Occipital lobe (tissue), 2 donors: ENCODE results near the gene TMEM138. TPM values are rescaled to one million over a fixed set of nuclear protein-coding genes. Genes with fewer than 3 reads are reported as not detected.

ENCODE experiments used
- DNase-seq: peaks from one replicate; lab custom pipeline; 2025; lab: John Stamatoyannopoulos, UW
- total RNA-seq: library from RNA; depleted of rRNA; stranded (reverse); fragments of >200 nt; gene quantifications from one replicate; pipeline ENCODE4 v1.2.3, GENCODE V29; 2014

Gene TMEM138
- total RNA-seq, 1 donor from 2014 or later: 24.2 TPM

DNA sequence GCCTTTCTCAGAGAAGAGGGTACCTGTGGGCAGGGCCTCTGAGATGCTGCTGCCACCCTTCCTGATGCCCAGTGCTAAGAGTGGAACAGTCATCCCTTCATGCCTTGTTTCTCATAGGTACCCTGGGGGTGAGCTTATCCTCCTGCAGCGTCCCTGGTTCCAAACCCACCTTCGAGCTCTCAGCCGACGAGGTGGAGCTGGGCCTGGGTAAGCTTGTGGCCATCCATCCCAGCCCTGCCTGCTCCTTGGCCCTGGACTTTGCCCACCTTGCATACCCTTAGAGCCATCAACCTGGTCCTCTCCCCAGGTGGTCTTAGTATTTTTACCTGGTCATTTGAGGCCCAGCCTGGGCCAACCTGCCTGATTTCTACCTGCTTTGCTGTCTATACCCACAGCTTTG, 20.5 kb upstream of the TMEM138 start:
- DNase-seq: no peak

DNA sequence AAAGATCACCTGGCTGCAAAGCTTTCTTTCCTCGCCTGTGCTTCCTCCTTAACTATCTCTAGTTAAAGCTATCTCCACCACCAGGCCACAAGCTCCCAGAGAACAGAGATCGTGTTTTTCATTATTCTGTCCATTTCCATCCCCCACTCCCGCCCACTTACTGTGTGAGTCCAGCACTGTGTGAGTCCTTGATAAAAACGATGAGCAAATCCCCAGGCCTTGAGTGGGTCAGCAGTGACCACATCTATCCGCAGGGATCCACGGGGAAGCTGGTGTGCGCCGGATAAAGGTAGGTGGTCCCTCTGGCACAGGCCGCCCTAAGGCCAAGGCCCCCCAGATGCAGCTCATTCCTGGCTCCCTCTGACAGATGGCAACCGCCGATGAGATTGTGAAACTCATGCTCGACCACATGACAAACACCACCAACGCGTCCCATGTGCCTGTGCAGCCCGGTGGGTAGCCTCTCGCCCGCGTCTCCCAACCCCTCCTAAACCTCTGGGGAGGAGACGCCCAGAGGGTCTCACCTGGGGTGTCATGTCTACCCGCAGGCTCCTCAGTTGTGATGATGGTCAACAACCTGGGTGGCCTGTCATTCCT, 19.9 kb upstream of the TMEM138 start:
- no peak for DNase-seq

DNA sequence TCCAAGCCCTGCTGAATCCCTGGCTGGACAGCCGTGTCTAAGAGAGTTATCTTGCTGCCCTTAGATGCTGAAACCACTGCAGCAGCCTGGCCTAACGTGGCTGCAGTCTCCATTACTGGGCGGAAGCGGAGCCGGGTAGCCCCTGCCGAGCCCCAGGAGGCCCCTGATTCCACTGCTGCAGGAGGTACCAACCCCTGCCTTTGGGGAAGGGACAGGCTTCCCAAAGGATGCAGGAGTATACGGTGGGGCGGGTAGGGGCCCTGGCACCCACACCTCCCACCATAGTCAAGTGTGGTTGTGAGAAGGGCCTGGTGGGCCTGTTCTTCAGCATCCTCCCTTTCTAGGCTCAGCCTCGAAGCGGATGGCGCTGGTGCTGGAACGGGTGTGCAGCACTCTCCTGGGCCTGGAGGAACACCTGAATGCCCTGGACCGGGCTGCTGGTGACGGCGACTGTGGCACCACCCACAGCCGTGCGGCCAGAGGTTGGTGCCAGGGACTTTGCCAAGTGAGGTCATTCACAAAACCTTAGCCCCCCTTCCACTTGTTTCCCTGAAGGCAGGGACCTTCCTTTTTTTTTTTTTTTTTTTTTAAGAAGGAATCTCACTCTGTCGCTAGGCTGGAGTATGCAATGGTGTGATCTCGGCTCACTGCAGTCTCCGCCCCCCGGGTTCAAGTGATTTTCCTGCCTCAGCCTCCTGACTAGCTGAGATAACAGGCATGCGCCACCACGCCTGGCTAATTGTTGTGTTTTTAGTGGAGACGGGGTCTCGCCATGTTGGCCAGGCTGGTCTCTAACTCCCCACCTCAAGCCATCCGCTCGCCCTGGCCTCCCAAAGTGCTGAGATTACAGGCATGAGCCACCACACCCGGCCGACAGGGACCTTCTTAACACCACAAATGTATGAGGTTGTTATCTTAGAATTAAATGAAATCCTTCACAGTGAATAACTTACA, 18.1 kb upstream of the TMEM138 start:
- no peak for DNase-seq

DNA sequence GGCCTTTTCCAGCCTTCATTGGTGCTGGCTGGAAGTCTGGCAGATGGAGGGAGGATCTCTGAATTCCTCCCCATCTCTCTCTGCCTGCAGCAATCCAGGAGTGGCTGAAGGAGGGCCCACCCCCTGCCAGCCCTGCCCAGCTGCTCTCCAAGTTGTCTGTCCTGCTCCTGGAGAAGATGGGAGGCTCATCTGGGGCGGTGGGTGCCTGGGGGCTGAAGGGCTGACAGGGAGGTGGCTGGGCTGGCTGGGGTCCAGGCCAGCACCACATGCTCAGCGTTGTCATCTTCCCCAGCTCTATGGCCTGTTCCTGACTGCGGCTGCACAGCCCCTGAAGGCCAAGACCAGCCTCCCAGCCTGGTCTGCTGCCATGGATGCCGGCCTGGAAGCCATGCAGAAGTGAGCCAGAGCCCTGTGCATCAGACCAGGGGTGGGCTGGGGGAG, 17.0 kb upstream of the TMEM138 start:
- DNase-seq: no peak

DNA sequence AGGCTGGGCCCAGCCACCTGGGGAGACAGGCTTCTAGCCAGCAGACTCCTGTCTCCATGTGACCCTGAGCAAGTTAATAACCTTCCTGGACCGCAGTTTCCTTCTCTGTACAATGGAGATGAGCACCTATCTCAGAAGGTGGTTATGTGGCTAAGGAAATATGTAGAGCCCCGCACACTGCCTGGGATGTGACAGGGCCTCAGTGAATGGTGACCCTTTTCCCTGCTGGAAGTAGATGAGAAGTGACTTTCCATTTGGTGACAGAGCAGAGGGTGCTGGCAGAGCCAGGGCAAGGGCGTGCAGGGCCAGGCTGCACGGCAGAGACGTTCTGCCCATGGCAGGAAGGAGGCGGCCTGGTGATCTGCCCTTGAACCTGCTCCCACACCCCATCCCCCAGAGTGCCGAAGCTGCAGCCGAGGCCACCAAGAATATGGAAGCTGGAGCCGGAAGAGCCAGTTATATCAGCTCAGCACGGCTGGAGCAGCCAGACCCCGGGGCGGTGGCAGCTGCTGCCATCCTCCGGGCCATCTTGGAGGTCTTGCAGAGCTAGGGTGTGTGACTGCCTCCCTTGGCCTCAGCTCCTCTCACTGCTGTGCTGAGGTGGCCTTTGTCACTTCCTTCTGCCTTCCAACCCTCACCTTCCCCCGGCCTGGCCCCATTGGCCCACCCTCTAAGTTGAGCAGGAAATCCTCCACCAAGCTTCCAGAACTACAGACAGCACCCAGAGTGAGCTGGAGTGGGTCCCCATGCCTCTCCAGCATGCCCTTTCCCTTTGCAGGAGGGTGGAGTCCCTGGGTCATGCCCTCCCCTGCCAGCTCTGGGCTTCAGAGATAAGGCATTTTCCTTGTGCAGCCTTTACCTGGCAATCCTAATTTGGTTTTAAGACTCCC, 16.0 kb upstream of the TMEM138 start:
- no peak for DNase-seq

DNA sequence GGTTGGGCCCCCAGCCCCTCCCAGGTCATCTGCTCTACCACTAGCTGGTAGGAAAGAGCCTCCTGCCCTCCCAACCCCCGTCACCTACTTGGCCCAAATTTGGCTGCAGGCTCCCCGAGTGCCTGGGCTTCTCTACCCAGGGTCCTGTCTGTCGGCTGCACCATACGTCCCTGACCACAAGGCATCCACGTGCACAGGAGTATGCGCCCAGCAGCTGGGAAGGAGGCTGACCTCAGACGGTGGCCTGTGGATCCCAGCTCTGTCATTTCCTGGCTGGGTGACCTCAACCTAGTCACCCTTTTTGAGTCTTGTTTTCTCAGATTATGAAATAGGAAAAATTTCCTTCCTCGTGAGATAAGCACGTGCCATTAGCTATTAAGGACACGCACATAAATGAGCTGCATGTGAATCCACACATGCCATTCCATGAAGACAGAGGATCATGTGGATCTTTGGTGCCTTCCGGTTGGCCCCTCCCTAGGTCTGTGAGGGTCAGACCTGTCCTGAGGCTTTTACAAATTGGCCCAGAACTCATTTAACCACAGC, 14.2 kb upstream of the TMEM138 start:
- no peak for DNase-seq

DNA sequence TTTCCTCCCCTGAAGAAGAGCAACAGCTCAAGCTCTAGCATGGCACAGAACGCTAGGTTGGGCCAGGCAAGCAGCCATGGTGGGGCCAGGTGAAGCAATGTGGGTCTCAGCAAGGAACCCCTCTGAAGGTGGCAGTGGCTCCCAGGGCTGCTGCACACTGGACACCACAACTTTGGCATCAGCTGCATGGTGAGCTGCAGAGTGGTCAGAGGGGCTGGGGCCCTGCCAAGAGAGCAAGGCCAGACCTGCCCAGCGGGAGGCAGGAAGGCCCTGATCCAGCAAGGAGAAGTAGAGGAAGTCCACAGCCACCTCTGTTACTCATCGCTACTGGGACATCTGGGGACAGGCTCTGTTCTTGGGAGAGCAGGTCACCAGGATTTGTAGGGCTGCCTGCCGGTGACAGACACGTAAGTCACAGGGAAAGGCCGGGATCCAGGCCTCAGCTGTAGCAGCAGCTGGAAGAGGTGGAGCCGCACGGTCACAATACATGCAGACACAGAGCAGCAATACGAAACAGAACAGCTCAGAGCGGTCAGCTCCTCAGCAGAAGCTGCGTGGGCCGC, 12.9 kb upstream of the TMEM138 start:
- no peak for DNase-seq

DNA sequence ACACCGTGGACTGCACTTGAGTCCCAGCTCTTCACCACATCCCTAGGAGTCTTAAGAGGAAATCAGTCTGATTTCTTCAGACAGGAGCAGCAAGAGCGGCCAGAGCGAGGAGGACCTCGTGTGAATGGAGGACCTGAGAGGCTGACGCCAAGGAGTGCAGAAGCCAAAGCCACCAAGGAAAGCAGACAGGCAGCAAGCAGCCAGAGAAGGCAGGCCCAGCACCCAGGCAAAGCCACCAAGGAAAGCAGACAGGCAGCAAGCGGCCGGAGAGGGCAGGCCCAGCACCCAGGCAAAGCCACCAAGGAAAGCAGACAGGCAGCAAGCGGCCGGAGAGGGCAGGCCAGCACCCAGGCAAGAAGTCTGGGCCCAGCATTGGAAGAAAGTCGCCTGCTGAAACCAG, 12.3 kb upstream of the TMEM138 start:
- DNase-seq: no peak

DNA sequence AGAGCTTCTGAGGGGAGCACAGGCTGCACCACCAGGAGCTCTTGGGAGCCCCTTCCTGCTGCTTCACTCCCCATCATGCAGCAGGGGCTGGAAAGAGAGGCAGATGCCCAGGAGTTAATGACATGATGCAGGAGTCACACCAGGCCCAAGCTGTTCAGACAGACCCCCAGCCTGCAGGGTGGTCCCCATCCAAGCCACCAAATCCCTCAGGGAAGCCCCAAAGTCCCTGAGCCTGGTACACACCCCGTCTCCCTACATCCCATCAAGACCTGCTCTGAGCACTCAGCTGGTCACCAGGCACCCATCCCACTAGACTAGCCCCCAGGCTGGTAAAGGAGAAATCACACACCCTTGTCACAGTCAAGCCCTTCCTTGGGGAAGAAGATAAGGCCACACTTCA, 11.8 kb upstream of the TMEM138 start:
- no peak for DNase-seq

DNA sequence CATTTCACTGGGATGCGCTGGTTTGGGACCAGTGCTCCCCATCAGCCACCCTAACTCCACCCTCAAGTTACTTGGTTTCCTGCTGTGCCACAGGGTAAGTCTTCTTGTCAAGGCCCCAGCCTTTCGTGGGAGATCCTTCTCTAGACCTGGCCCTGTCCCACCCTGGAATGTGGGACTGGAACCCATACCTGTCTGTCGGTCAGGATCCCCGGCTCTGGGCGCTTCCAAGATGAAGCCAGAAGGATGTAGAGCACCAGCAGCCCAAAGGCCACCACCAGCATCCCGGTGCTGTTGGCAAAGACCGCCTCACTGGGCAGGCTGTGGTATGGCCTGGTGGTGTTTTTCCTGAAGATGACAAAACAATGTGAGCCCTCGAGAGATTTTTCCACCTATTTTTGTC, 11.4 kb upstream of the TMEM138 start:
- DNase-seq: no peak

DNA sequence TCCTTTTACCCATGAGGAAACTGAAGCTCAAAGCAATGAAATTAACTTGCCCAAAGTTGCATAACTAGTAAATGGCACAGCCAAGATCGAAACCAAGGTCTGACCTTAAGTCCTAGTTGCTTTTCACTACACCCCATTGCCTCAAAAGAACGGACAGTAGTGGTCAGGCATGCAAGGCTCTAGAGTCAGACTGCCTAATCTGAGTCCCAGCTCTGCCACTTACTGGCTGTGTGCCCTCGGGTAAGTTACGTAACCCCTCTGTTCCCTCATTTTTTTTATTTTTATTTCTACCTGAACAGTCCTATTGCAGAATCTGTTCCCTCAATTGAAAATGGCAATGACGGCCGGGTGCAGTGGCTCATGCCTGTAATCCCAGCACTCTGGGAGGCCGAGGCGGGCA, 10.1 kb upstream of the TMEM138 start:
- DNase-seq: no peak

DNA sequence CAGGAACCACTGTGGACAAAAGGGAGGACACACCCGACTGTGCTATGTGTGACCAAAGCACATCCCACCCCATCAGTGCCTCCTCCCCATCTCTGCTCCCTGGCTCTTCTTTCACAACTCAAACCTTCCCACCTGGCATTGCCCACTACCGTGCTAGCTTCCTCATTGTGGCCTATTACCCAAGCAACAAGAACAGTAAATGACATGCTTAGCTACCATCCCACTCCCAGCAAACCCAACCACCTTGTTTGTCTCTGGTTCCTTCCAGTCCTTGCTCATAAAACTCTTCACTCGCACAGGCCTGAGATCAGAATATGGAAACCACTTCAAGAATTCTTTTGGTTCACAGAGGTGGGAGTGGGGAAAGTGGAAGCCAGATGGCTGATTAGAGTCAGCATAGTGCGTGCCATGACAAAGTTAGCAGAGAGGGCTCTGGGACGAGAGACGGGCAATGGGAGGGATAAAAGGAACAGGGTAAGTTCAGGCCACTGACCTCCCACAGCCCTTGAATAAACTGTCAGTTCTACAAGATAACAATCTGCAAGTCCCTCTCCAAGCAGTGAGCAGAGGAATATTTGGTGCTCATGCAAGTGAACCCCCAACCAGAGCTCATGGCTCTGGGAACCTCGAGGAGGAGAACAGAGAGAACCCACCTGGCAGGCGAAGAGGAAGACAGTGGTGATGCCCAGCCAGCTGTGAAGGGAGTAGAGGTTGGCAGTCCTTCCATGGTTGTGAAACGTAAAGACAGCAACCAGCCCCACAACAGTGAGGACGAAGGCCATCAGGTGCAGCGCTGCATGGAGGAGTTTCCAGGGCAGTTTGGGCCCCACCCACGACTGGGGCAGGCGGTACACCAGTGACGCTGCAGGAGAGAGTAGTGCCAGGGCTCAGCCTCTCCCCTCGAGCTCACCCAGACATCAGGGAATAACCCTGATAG, 8.8 kb upstream of the TMEM138 start:
- DNase-seq: no peak

DNA sequence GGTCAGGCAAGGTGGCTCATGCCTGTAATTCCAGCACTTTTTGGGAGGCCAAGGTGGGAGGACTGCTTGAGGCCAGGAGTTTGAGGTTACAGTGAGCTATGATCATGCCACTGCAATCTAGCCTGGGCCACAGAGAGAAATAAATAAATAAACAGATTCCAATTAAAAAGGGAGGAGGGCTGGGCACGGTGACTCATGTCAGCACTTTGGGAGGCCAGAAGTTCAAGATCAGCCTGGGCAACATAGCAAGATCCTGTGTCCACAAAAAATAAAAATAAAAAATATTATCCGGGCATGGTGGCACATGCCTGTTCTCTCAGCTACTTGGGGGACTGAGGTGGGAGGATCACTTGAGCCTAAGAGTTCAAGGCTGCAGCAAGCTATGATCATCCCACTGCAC, 8.0 kb upstream of the TMEM138 start:
- DNase-seq: no peak

DNA sequence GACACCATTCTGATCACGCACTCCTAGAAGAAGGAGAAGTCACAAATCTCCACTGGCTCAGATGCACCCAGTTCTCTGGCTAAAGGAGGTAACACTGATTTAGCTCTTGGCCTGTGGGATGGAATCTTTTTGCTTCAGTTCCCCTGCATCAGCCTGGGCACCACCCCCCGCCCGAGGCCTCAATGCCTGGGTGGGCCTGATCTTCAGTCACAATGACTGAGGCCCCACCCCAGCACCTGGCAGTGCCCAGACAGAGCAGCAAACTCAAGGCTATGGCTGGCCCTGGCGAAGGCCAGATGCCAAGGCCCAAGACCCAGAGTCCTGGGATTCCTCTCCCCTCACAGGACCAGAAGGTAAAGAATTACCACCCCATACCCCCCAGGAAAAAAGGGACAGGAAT, 5.5 kb upstream of the TMEM138 start:
- DNase-seq: no peak

DNA sequence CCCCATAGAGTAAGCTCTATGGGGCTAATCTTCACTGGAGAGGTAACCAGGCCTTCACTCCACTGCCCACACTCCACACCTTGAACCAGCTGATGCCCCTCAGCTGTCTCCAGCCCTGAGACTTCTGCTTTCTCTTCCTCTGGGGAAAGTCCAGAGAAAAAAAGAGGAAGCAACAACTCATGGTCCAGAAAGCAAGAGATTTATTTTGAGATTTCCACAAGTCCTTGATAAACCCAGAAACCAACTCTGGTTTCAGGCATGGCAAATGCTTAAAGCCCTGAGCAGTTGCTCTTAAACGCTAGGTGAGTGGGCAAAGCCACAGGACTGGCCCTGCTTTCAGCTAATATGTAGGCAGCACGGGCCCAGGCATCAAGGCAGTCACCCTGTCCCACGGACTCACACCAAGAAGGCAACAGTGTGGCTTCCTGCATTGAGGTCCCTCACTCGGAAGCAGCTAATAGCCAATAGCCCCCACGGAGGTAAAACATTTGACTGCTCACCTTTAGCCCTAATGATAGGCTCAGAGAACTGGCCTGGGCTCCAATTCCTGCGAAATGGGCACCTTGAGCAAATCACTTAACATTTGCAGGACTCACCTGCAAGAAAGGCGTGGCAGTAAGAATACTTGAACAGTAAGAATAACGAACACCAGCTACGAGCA, 4.8 kb upstream of the TMEM138 start:
- no peak for DNase-seq

DNA sequence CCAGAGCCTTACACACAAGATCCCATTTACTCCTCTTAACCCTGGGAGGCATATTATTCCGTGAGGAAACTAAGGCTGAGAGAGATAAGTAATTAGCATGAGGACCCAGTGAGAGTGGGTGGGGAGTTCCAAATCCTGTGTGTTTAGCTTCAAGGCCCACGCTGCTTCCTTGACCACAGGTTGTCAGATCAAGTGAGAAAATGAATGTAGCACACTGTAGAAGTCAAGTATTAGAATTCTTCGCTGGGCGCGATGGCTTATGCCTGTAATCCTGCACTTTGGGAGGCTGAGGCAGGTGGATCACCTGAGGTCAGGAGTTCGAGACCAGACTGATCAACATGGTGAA, 4.3 kb upstream of the TMEM138 start:
- DNase-seq: no peak

DNA sequence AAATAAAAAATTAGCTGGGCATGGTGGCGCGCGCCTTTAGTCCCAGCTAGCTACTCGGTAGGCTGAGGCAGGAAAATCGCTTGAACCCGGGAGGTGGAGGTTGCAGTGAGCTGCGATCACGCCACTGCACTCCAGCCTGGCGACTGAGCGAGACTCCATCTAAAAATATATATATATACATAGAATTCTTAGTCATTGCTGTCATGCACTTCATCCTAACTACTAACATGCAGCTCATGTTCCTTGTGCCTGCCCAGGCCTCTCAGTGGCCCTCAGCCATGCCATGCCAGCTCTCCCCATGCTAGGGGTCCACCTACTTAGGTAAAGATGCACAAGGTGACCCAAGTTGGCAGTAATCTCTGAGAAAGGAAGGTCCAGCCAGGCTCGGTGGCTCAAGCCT, 3.6 kb upstream of the TMEM138 start:
- DNase-seq: no peak

DNA sequence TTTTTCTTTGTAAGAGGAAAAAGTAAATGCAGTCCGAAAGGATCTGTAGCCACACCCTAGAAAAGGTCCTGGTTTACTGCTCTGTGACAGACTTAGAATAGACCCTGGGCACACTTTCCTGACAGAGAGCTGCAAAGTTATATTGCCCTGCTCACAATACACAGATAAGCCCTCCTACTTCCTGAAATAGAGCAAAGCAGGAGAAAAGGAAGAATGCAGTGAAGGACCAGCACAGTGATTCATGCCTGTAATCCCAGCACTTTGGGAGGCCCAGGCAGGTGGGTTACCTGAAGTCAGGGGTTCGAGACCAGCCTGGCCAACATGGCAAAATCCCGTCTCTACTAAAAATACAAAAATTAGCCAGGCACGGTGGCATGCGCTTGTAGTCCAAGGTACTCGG, 2.7 kb upstream of the TMEM138 start:
- no peak for DNase-seq

DNA sequence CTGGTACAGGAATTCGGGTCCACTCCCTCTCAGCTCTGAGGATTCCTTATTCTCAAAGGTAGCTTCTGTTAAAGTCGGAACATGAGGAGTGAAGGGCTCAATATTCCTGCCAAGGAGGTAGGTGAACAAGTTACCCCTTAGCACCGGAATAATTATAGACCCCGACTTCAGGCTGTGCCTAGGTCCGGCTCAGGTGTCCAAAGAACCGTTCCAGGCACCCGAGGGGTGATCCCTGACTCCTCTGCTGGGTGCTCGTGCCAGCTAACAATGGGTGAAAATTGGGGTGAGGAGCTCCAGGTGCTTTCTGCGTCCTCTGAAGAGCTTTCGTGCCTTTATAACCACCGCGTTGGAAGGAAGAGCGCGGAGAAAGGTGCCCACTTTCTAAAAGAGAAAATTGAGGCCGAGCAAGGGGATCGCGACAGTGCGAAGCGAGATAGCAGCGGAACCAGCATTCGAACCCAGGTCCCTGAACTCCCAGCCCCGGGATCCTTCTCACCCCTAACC, 885 bp upstream of the TMEM138 start:
- DNase-seq: no peak

DNA sequence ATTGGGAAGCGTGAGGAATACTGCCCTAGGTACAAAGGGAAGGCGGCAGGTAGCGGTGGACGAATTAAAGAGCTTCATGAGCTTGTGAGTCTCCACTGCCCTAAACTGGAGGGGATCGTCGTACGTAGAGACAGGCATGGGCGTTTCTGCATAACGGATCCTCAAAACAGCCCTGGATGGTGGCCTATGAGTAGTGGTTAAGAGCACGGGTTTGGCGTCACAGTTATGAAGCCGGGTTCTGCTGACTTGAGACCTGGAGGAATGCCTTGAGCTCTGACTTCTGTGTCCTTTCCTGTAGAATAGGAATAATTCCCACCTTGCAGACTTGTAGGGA, 335 bp downstream of the TMEM138 start:
- DNase-seq: no peak
